HepG2 (cell line): ENCODE results near the gene PKLR. TPM values are rescaled to one million over a fixed set of nuclear protein-coding genes. Genes with fewer than 3 reads are reported as not detected.

ENCODE experiments used
- ATAC-seq: fragments of 200-7000 bp; cut with Tn5 transposase; 3 replicates; pipeline ENCODE4 v1.9.1; 2020; ENCODE audit warnings: mild to moderate bottlenecking, moderate library complexity
- BruUV-seq: library from RNA; stranded (reverse); fragments of 400-500 nt; replicated peaks from 2 replicates; lab custom pipeline; 2021; lab: Mats Ljungman, UMichigan
- CTCF ChIA-PET: fragments of 300-600 bp; formaldehyde crosslinking; extraction: SDS; loops from one replicate; lab custom pipeline; 2021; ENCODE audit warnings: low total read pairs, inconsistent platforms, low intra/inter-chr PET ratio; lab: Yijun Ruan, JAX
- POLR2A ChIA-PET: fragments of 350-600 bp; sonication (Branson Sonifier 250); formaldehyde crosslinking; loops from one replicate; lab custom pipeline; 2020; ENCODE audit warnings: antibody characterized with exemption, inconsistent platforms; lab: Yijun Ruan, JAX
- DNase-seq: peaks from one replicate; pipeline ENCODE4 v3.0.0-alpha.2; 2015; ENCODE audit warnings: low spot score
- FAIRE-seq: peaks from 3 replicates; lab custom pipeline; 2011; peaks lifted over from hg19 to GRCh38; lab: Jason Lieb, UNC
- H2AFZ ChIP-seq: one replicate; pipeline ENCODE4 v1.6.1; 2011; ENCODE audit warnings: low read length, inconsistent platforms
- H3K27ac ChIP-seq: fragments of 300-600 bp; 3 replicates; pipeline ENCODE4 v1.8.0; 2011; ENCODE audit warnings: mixed run types, mild to moderate bottlenecking, mixed read lengths, low read length, inconsistent platforms; ENCODE audit not compliant: insufficient read depth; ENCODE audit errors: extremely low read length
- H3K27me3 ChIP-seq, 2 experiments: fragments of 200-600 bp in 1 of 2; 2 replicates in 1 of 2; 3 replicates in 1 of 2; pipeline versions ENCODE4 v1.6.0 to v1.8.0; 2011; ENCODE audit warnings: low read length in 2 of 2, mild to moderate bottlenecking in 2 of 2, moderate library complexity in 2 of 2, inconsistent platforms in 1 of 2; ENCODE audit not compliant: insufficient read depth in 2 of 2, control insufficient read depth in 1 of 2
- H3K36me3 ChIP-seq, 2 experiments: fragments of 200-600 bp in 1 of 2; replicated peaks in 1 of 2; 2 replicates in 1 of 2; 3 replicates in 1 of 2; pipeline versions ENCODE4 v1.5.1 to v1.8.0; 2011; ENCODE audit warnings: low read length in 2 of 2, inconsistent platforms in 1 of 2; ENCODE audit not compliant: insufficient read depth in 2 of 2, control insufficient read depth in 1 of 2
- H3K4me1 ChIP-seq: 2 replicates; pipeline ENCODE4 v1.5.1; 2012; ENCODE audit warnings: low read length, inconsistent platforms; ENCODE audit not compliant: insufficient read depth
- H3K4me2 ChIP-seq: 2 replicates; pipeline ENCODE4 v1.6.0; 2011; ENCODE audit warnings: low read depth, low read length, inconsistent platforms
- H3K4me3 ChIP-seq, 3 experiments: fragments of 200-600 bp in 1 of 3; sonication (generic), shearing (Covaris generic) in 1 of 3; replicated peaks in 1 of 3; 2 replicates each; pipeline ENCODE4 v1.5.1; 2011 to 2016; ENCODE audit warnings: low read length in 3 of 3, inconsistent platforms in 2 of 3, low read depth in 2 of 3, mild to moderate bottlenecking in 2 of 3, control low read depth in 1 of 3, mixed read lengths in 1 of 3; ENCODE audit not compliant: insufficient read depth in 1 of 3
- H3K79me2 ChIP-seq: one replicate; pipeline ENCODE4 v1.6.1; 2011; ENCODE audit warnings: low read length, inconsistent platforms; ENCODE audit not compliant: insufficient read depth
- H3K9ac ChIP-seq: 2 replicates; pipeline ENCODE4 v1.6.0; 2011; ENCODE audit warnings: mild to moderate bottlenecking, low read depth, low read length, inconsistent platforms; ENCODE audit not compliant: insufficient read depth
- H3K9me3 ChIP-seq: 2 replicates; pipeline ENCODE4 v1.5.1; 2012; ENCODE audit warnings: mild to moderate bottlenecking, low read length
- H4K20me1 ChIP-seq: 2 replicates; pipeline ENCODE4 v1.6.0; 2011; ENCODE audit warnings: inconsistent platforms, mild to moderate bottlenecking, low read length, moderate library complexity; ENCODE audit not compliant: insufficient read depth
- FOXK2 ChIP-seq: fragments of 450-650 bp; IDR thresholded peaks from 2 replicates; pipeline ENCODE4 v1.6.1; 2016
- GABPB1 ChIP-seq: IDR thresholded peaks from 2 replicates; pipeline ENCODE4 v1.6.1; 2016; ENCODE audit warnings: mild to moderate bottlenecking, missing genetic modification reagents, moderate library complexity, missing compliant biosample characterization
- HES4 ChIP-seq: sonication (generic); formaldehyde crosslinking; IDR thresholded peaks from 2 replicates; pipeline ENCODE4 v1.9.0; 2021; ENCODE audit warnings: mild to moderate bottlenecking, missing genetic modification reagents, borderline replicate concordance
- HMG20B ChIP-seq: conservative IDR thresholded peaks from 2 replicates; pipeline ENCODE4 v1.6.1; 2016; ENCODE audit warnings: missing genetic modification reagents, missing compliant biosample characterization
- NONO ChIP-seq, 2 experiments: fragments of 450-650 bp in 1 of 2; sonication (generic) in 1 of 2; formaldehyde crosslinking in 1 of 2; IDR thresholded peaks in 1 of 2; conservative IDR thresholded peaks in 1 of 2; 2 replicates each; pipeline versions ENCODE4 v1.6.1 to v1.8.0; 2017 to 2022; ENCODE audit warnings: mild to moderate bottlenecking in 1 of 2, missing genetic modification reagents in 1 of 2, moderate library complexity in 1 of 2
- PITX1 ChIP-seq: sonication (generic); formaldehyde crosslinking; IDR thresholded peaks from 2 replicates; pipeline ENCODE4 v1.5.1; 2020; ENCODE audit warnings: mild to moderate bottlenecking, missing genetic modification reagents
- POLR2AphosphoS5 ChIP-seq: IDR thresholded peaks from 2 replicates; pipeline ENCODE4 v1.6.1; 2012; ENCODE audit warnings: low read depth, low read length
- TEAD2 ChIP-seq: sonication (generic); formaldehyde crosslinking; IDR thresholded peaks from 2 replicates; pipeline ENCODE4 v1.9.0; 2021; ENCODE audit warnings: missing genetic modification reagents
- XBP1 ChIP-seq: sonication (generic); formaldehyde crosslinking; IDR thresholded peaks from 2 replicates; pipeline ENCODE4 v1.5.0; 2020; ENCODE audit warnings: missing genetic modification reagents
- YEATS2 ChIP-seq: sonication (generic); formaldehyde crosslinking; IDR thresholded peaks from 2 replicates; pipeline ENCODE4 v1.4.0; 2020; ENCODE audit warnings: missing genetic modification reagents, borderline replicate concordance
- ZBTB2 ChIP-seq: sonication (generic); formaldehyde crosslinking; IDR thresholded peaks from 2 replicates; pipeline ENCODE4 v1.8.0; 2022; ENCODE audit warnings: low read depth, missing genetic modification reagents
- ZKSCAN1 ChIP-seq: fragments of 150-350 bp; IDR thresholded peaks from 2 replicates; pipeline ENCODE4 v1.6.1; 2014; ENCODE audit warnings: low read length
- ZNF362 ChIP-seq: sonication (generic); formaldehyde crosslinking; IDR thresholded peaks from 2 replicates; pipeline ENCODE4 v1.4.0; 2020; ENCODE audit warnings: missing genetic modification reagents, mild to moderate bottlenecking, borderline replicate concordance
- ZNF513 ChIP-seq: sonication (generic); formaldehyde crosslinking; conservative IDR thresholded peaks from 2 replicates; pipeline ENCODE4 v1.5.0; 2020; ENCODE audit warnings: missing genetic modification reagents
- ZNF564 ChIP-seq: sonication (generic); formaldehyde crosslinking; IDR thresholded peaks from 2 replicates; pipeline ENCODE4 v1.8.1; 2023; ENCODE audit warnings: mild to moderate bottlenecking, missing genetic modification reagents
- ZNF792 ChIP-seq: IDR thresholded peaks from 2 replicates; pipeline ENCODE4 v1.6.1; 2016
- ZNF83 ChIP-seq: sonication (generic); formaldehyde crosslinking; IDR thresholded peaks from 2 replicates; pipeline ENCODE4 v1.4.0; 2020; ENCODE audit warnings: missing genetic modification reagents, mild to moderate bottlenecking, borderline replicate concordance
- WGBS: methylation state at CpG from one replicate; pipeline ENCODE4 v1.1.6; 2017; ENCODE audit warnings: low lambda C conversion rate; 5-methylcytosine and 5-hydroxymethylcytosine counted together
- in situ Hi-C: cut with HindIII; loops from 2 replicates; pipeline ENCODE4 v1.10.0; 2017; ENCODE audit warnings: low pct_unique_long_range_greater_than_20kb; ENCODE audit not compliant: extremely low pct_ligation_motif_present
- intact Hi-C: fragments of 100-400 bp; cut with micrococcal nuclease; formaldehyde crosslinking; loops from one replicate; pipeline ENCODE4 v1.10.0; 2022; ENCODE audit not compliant: unreplicated experiment
- polyA plus RNA-seq, 8 experiments: library from polyadenylated mRNA; depleted of rRNA in 3 of 8; stranded (reverse) in 7 of 8; unstranded in 1 of 8; fragments of >200 nt; fragmentation: Illumina TruSeq in 4 of 8; extraction: Trizol in 4 of 8; gene quantifications; 2 replicates each; pipeline versions ENCODE4 v1.2.1 to v1.2.3, GENCODE V29; 2011 to 2016; ENCODE audit warnings: low read depth in 4 of 8, missing spikeins in 1 of 8, mixed read lengths in 1 of 8; ENCODE audit not compliant: insufficient read depth in 1 of 8
- total RNA-seq, 5 experiments: library from RNA; depleted of rRNA; stranded (reverse); fragments of >200 nt; fragmentation: Illumina TruSeq; extraction: Trizol; gene quantifications; 2 replicates each; pipeline ENCODE4 v1.2.3, GENCODE V29; 2016; ENCODE audit warnings: low read depth in 1 of 5

Gene PKLR
- total and polyA plus RNA-seq, 2 of the 13 experiments (the other 11 are each of a cell fraction or from before 2014, with no cell fraction given), result 10.3 to 29.3 TPM

- no peak for TF ChIP-seq ZNF362 (CRISPR knock-in tag)
- no peak for TF ChIP-seq ZNF83 (CRISPR knock-in tag)
- no peak for TF ChIP-seq FOXK2
- TF ChIP-seq HES4 (CRISPR knock-in tag), result 0 out of 2 replicates have a peak, but pooled peaks have one; percentile 10
- no peak for TF ChIP-seq HMG20B
- no peak for TF ChIP-seq ZKSCAN1
- 0 out of 2 replicates have a peak, but pooled peaks have one; percentile 35 for TF ChIP-seq XBP1
- TF ChIP-seq PITX1 (CRISPR knock-in tag), result peak; percentile 20; the same call in 1 of the 2 replicates
Measured at GRCh38 chr1:155324717-155325602, 23.7 kb upstream of the PKLR start (continued).

GRCh38 chr1:155324037-155324716 lies 22.9 kb upstream of the PKLR start:
- Histone ChIP-seq H3K9ac (peak overlapping the region; percentile 69), H3K9me3 (no peaks in the 10 kb centered on the region), H3K27ac (peak overlapping the region; percentile 71), H2AFZ (no peak overlapping the region), H3K27me3 (no peaks in the 10 kb centered on the region; a peak in 1 of 5 replicates), H4K20me1 (no peaks in the 10 kb centered on the region; the same call in none of the 2 replicates), H3K4me1 (peaks cover 36% of the 10 kb centered on the region), H3K4me3 (peak overlapping the region; percentile 80 to 94 (median 81)), H3K4me2 (peak overlapping the region; percentile 79), H3K79me2 (peaks cover 5% of the 10 kb centered on the region), H3K36me3 (peaks cover 3 to 26% of the 10 kb centered on the region in 2 experiments; a peak in 4 of 5 replicates)
- DNase-seq, result peak; percentile 93
- FAIRE-seq, result peak; percentile 68
- in situ Hi-C loops, result no loop called here
- POLR2A ChIA-PET, result interaction anchor here (0.7 to 4.3 kb wide), 12 partner anchors 13 to 83 kb away, joined by 3 to 38 read pairs (median 4); partner anchors contain the start of genes CLK2, ENTREP3, HCN3 and SCAMP3
- 2% methylated on average over 16 of the region's 44 CpGs for WGBS
- no TSS peak for BruUV-seq
- intact Hi-C loops, result loop anchor here (1.0 to 5.0 kb wide), 4 partner anchors 47 to 268 kb away; partner anchors contain the start of genes HCN3, MTX1 and THBS3
- CTCF ChIA-PET, result interaction anchor here (1.0 to 4.5 kb wide), 4 partner anchors 47 to 118 kb away, joined by 3 to 71 read pairs (median 12); partner anchors contain the start of gene HCN3
- peak; percentile 84 for ATAC-seq
- TF ChIP-seq ZNF564 (CRISPR knock-in tag), result 0 out of 2 replicates have a peak, but pooled peaks have one; percentile 41
- peak; percentile 57; the same call in 1 of the 2 replicates for TF ChIP-seq ZBTB2 (CRISPR knock-in tag)
- TF ChIP-seq POLR2AphosphoS5, result peak; percentile 57
- peak; percentile 65 for TF ChIP-seq YEATS2 (CRISPR knock-in tag)
- peak; percentile 77; the same call in 1 of the 2 replicates for TF ChIP-seq GABPB1 (CRISPR knock-in tag)
- no peak for TF ChIP-seq NONO (IDR thresholded peaks at IDR 0.05)
- peak; percentile 52; the same call in 1 of the 2 replicates for TF ChIP-seq NONO (CRISPR knock-in tag; conservative IDR thresholded peaks at IDR 0.05)
- no peak for TF ChIP-seq TEAD2 (CRISPR knock-in tag)
- peak; percentile 13; the same call in 1 of the 2 replicates for TF ChIP-seq ZNF792 (CRISPR knock-in tag)
- no peak for TF ChIP-seq ZNF513 (CRISPR knock-in tag)
